Stimulated activated naive CD8-positive, alpha-beta T cell treated with anti-CD3 and anti-CD28 coated beads, Interleukin-15, Interleukin-2, amounts not matched to agents 100 U/mL and 50 U/mL, for 24 hours (primary cell): Measurements from ENCODE around the gene CRTAC1.

ENCODE experiments used
- ATAC-seq: fragments of 150-1000 bp; cut with Tn5 transposase; one replicate; pipeline ENCODE4 v1.10.0; 2021
- DNase-seq: peaks from one replicate; pipeline ENCODE4 v3.0.0; 2021

Gene CRTAC1

GRCh38 chr10:97923476-97923875 is 106.9 kb downstream of the CRTAC1 start:
- DNase-seq (no peak), ATAC-seq (no peak)

- ATAC-seq (no peak), DNase-seq (no peak)
These were observed 107.4 kb downstream of the CRTAC1 start for GRCh38 chr10:97923057-97923456.

DNA sequence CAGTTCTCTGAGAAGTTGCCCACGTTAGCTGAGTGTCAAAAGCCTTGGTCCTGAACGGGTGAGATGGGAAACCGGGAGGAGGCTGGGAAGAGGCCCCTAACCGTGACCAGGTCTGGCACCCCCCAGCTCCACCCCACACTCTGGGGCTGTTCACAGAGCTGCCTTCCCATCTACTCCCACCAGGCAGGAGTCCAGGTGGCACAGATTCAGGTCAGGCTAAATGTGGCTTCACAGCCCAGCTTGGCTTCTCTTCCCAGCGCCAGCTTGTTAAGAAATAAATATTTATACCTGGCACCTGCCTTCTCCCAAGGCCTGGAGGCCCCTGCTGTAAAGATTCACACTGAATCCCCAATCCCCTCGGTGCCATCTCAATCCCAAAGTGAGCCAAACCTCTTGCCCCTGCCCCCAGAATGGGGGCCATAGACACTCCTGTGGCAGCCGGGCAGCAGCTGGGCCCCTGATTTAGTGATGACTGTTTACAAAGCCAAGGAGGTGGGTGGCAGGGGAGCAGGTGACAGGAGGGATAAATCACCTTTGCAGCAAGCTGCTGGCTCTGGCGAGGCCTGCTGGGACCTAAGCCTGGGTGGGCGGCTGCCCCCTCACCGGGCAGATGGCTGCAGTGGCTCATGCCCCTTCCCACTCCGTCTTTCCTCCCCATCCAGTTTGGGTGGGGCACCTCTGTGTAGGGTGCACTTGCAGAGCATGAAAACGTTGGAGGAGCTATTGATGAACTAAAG is 108.2 kb downstream of the CRTAC1 start:
- ATAC-seq (no peak), DNase-seq (no peak)

- no peak for DNase-seq
These were observed 108.8 kb downstream of the CRTAC1 start for GRCh38 chr10:97921581-97922021.

DNA sequence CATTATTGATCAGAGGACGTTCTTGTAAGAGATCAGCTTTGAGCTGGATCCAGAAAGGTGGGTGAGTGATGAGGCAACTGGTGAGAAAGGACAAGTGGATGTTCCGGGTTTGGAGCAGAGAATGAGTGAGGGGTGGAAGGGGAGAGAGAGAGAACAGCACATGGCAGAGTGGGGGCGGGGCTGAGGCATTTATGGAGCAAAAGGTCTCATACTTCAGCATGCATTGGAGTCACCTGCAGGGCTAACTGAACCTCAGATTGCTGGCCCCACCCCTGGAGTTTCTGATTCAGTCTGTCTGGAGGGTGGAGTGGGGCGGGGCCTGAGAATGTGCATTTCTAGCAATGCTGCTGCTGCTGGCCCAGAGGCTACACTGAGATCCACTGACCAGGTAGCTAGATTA is 109.6 kb downstream of the CRTAC1 start:
- ATAC-seq (no peak), DNase-seq (no peak)

More at GRCh38 chr10:97921581-97922021, 108.8 kb downstream of the CRTAC1 start:
- no peak for ATAC-seq

- ATAC-seq = no peak
- no peak for DNase-seq
These were observed 111.4 kb downstream of the CRTAC1 start for GRCh38 chr10:97919012-97919411.

DNA sequence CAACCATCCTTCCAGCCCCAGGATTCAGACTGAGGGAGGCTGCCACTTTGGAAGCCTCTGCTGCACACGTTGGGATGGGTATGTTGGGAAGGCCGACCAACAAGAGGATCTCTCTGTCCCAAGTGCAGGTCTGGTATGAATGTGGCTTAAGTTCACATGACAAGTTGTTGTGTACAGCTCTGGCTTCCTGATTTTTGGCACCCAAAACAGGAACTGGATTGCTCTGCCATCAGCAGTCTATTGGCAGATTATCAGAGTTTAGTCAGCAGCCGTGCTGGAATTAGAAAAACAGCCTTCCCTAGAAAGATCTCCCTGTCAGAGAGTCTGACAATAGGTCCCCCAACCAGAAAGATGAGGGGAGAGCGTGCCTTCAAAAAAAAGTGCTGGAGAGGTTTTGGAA is 113.8 kb downstream of the CRTAC1 start:
- no peak for ATAC-seq
- no peak for DNase-seq

DNA sequence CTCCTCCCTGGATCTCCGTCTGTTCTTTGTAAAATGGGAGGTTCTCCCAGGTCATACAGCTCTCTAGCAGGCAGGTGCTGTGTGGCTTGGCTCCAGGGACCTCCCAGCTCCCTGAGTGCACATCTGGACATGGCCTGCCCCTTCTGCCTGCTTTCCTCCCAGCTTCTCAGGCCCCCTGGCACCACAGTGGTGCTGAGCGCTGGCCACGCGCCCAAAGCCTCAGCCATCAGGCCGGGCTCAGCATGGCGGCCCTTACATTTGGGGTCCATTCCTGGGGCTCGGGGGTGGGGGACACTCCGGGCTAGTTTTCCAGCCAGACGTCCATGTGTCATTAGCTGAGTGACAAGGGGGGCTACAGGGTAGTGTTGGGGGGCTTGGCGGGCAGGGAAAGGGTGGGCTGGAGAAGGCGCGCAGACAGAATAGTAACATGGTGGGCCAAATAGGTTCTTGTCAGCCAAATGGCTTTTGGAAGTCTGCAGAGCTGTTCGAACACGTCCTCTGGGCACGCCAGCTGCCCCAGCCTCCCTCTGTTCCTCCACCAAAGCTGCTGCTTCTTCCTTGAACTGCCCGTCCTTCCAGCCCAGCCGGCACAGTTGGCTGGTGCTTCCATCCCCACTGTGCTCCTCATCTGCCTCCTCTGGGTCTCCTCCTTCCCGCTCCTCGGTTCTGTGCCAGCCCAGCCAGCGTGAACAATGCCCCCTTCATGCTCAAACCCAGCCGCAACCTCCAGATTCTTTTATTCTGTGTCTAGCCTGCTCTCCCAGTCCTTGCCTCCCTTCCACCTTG is 114.9 kb downstream of the CRTAC1 start:
- ATAC-seq = no peak
- DNase-seq = no peak

DNA sequence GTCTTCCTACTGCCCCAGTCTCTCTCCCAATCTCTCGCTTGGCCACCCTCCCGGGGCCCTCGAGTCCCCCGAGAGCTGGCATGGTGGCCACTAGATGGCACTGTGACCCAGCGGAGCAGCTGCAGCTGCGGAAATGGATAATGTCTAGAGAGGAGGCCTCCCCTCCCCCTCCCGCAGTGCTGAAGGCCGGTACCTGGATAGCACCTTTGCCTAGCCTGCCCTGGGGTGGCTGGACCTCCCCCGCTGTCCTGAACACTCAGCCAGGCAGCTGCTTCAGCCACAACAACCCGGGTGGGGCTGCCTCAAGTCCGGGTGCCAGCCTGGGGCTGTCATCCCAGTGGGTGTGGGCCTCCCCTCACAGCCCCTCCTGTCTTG is 115.6 kb downstream of the CRTAC1 start:
- DNase-seq (peak; percentile 88), ATAC-seq (peak; percentile 84)

DNA sequence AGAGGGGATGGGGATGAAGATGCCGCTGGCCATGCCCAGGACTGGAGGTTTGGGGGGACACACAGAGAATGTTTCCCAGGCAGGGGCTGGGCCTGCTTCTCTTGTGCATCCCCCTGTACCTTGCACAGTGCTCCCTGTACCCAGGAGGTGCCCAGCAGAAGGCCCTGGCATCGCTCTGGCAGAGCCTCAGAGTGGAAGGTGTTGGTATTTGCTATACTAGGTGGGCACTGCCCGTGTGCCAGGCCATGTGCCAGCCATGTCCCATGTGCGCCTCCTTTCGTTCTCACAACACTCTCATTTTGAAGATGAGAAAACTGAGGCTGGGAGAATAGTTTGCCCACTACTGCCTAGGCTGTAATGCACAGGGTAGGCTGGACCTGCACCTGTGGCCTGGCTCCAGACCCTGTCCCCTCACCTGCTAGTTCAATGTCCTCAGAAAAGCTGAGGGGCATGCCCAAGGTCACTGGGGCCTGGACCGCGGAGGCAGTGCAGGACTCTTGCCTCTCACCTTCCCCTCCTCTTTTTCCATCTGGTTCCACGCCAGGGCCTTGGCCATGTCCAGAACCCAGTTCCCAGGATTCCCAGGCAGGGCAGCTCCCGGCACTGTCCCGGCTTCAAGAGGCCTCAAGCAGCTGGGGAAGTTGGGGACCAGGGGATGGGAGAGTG is 116.1 kb downstream of the CRTAC1 start:
- DNase-seq (no peak), ATAC-seq (no peak)

DNA sequence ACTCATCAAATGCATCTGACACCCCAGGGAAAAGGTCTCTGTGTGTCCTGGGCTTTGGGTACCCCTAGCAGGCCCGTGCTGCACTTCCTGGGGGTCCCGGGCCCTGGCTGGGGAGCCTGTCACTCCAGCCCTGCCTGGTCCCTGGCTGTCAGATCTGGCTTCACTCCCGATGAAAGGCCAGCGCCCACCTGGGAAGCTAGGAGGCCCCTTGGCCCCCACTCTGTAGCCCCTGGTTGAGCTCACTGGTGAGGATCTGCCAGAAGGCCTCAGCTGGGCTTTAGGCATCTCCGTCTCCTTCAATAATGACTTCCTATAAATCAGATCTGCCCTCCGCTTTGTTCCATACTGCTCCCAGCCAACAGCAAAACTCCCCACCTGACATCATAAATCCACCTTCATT is 116.8 kb downstream of the CRTAC1 start:
- ATAC-seq (no peak), DNase-seq (no peak)

DNA sequence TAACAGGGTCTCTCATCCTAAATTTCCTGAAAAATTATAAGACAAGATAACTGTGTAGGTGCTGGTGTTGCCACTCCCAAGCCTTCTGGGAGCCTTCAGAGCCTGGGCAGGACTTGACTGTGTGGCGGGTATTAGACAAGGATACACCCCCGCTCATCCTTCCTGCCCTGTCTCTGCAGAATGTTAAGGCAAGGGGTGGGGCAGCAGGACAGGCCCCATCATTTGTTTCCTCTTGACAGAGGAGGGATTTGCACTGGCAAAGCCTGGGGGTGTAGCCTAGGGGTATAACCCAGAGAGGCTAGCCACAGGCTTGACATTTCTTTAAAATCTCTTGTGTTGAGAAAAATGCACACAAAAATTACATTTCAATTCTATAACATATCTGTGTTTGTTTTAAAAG is 117.2 kb downstream of the CRTAC1 start:
- ATAC-seq (no peak), DNase-seq (no peak)

GRCh38 chr10:97911217-97911616 is 119.2 kb downstream of the CRTAC1 start:
- DNase-seq (no peak), ATAC-seq (no peak)

DNA sequence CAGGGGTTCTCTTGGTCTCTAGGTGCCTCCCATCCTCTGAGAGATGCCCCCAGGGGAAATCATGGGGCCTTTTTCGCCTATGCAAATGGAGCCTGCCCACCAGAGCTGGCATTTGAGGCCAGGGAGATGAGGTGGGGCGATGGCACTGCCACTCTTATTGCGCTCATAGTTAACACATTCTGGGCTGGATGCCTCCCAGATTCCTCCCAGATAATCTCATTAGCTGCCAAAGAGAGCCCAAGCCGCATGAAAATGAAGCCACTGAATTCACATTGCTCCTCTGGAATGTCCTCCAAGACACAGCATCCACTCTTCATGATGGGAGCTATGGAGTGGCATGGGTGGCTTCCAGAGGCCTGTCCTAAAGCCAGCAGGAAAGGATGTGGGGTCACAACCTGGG is 119.8 kb downstream of the CRTAC1 start:
- DNase-seq (no peak), ATAC-seq (no peak)

GRCh38 chr10:97907830-97908229 is 122.6 kb downstream of the CRTAC1 start:
- DNase-seq (no peak), ATAC-seq (no peak)

- no peak for DNase-seq
- ATAC-seq = no peak
These were observed 123.2 kb downstream of the CRTAC1 start for GRCh38 chr10:97907211-97907610.

- no peak for ATAC-seq
- DNase-seq = no peak
These were observed 125.1 kb downstream of the CRTAC1 start for GRCh38 chr10:97905276-97905675.

DNA sequence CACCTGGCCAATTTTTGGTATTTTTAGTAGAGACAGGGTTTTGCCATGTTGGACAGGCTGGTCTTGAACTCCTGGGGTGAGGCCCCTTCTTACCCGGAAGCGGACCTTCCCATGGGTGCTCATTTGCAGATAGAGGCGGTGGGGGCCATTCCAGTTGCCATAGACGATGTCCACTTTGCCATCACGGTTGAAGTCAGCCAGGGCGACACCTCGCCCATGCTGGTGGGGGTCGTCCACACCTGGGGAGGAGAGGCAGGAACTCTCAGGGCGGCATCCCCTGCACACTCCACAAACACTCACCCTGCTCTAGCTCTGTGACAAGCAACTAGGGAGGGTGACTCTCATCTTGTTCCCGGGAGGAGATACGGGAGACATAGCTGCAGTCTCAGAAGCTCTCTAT is 125.8 kb downstream of the CRTAC1 start:
- DNase-seq = no peak
- no peak for ATAC-seq

DNA sequence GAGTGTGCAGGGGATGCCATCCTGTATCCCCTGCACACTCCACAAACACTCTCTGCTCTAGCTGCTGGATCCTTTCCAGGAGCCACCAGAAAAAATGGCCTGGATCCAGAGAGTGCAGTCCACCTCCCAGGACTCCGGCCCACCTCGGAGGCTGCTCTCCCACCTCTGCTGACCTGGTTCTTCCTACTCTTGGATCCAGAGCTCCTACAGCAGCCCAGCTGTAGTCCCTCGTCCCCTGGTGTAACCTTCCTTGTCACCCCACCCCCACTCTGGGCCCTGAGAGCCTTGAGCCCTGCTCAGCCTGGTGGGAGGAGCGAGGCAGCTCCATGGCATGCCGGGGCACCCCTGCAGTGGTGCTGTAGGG is 126.4 kb downstream of the CRTAC1 start:
- DNase-seq (no peak), ATAC-seq (no peak)

DNA sequence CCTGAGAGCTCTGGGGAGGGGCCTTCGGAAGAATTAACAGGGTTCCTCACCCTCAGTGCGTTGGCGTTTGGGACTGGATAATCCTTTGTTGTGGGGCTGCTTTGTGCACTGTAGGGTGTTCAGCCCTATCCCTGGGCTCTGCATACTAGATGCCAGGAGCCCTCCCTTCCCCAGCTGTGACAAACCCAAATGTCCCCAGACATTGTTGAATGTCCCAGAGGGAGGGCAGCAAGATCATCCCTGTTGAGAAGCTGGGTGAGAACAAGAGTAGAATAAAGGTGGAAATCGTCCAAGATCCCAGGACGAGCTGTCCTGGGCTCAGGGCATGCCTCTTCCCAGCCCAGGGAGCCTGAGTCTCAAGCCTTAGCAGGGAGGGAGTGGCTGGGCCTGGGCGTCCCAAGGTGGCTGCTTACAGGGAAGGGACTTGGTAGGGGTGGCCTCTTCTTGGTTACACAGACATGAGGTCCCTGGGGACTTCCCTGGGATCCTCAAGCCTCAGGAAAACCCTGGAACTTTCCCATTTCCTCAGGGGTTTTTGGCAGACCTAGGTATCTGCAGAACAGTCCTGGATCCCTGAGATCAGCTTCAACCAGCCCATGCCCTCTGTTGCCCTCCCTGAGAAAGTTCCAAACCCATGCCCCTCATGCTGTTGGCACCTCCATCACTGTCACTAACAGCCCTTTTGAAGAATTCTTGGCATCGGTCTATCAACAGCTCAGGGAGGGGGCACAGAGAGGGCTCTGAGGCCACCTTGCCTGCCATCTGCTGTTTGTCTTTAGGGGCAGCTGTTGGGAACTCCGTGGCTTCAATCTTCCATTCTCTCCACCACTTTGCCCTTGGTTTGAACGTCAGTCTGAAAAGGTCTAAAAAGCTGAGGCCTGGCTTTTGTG is 127.0 kb downstream of the CRTAC1 start:
- no peak for ATAC-seq

DNA sequence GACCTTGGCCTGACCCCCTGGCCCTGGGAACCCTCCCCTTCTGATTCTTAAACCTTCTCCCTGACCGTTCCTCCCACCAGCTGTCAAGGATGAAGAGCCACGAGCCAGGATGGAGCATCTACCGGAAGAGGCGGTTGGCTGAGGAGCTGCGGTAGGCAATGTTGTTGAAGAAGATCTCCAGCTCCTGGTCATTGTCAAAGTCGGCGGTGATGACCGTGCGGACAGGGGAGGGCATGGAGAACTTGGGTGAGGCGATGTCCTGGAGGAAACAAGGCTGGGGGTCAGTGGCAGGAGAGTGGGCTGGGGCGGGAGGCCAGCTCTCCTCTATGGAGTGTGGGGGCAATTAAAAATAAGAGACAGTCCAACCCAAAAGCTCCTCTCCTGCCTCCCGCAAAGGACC is 129.0 kb downstream of the CRTAC1 start:
- no peak for ATAC-seq
- no peak for DNase-seq

More for the DNA sequence above, 127.0 kb downstream of the CRTAC1 start:
- no peak for DNase-seq

- no peak for ATAC-seq
- DNase-seq = no peak
These were observed 132.0 kb downstream of the CRTAC1 start for GRCh38 chr10:97898429-97898828.
